Putamen (tissue), 1 donor: ENCODE data around the gene ERGIC1.
"Not testable (repeated sequence)": the region's sequence is repeated elsewhere in the genome, so short reads cannot be mapped to it uniquely, and the experiment has no call there.

ENCODE experiments used
- DNase-seq: peaks from one replicate; pipeline ENCODE4 v3.0.0-alpha.2; 2016; ENCODE audit warnings: low spot score

Gene ERGIC1

GRCh38 chr5:172830275-172830799 is 3.7 kb upstream of the ERGIC1 start:
- no peak for DNase-seq

DNA sequence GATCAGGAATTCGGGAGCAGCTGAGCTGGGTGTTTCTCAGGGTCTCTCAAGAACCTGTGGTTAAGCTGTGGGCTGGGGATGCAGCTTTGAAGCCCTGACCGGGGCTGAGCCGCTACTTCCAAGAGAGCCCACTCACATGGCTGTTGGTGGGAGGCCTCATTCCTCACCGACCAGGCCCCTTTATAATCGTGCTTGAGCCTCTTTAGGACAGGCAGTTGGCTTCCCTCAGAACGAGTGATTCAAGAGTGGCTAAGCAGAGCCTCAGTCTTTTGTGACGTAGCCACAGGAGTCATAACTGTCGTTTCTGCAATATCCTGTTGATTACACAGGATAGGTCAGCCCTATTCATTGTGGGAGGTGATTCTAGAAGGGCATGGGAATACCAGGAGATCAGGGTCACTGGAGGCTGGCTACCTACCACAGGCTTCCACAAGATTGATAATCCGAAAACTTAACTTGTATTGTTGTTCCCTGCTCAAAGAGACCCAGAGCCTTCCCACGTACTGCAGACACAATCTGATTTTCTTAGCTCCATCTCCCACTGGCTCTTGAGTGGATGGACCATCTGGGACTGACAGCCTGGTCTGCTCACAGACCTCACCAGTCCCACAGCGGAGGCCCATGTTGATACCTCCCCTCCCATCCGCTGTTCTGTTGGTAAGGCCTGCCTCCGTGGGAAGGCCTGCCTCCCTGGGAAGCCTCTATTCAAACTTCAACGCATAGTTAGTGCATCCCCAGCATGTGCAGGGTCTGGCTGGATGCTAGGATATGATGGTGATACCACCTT is 3.0 kb upstream of the ERGIC1 start:
- no peak for DNase-seq

DNA sequence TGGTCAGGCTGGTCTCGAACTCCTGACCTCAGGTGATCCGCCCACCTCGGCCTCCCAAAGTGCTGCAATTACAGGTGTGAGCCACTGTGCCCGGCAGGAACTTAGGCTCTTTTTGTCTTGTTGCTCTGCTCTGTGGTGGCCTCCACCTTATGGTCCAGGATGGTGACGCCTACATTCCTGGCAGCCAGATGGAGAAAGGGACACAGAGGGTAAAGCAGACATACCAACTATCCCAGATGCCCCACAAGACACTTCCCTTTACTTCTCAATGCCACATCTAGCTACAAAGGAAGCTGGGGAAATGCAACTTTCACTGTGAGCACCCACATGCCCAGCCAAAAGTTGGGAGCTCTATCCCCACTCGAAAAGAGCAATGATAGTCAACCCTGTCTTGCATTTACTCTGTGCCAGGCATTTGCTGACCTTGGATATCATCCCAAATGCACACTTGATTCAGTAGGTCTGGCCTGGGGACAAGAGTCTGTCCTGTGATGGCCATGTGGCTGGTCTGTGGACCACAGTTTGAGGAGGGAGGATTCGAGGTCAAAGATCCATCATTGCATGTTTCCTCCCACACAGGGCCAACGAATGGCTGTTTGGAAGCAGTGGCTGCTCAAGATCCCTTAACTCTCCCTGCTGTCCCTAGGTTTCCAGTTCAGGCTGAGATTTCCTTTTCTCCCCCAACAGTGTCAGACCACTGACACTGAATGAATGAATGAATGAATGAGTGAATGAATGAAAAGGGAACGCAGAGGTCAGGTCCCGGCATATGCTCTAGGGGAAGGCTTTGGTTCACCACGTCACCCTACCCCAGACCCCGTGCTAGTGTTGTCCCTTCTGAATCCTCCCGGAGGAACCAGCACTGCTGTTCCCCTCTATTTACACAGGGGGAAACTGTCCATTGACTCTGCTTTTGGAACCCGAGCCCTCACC is 1.4 kb upstream of the ERGIC1 start:
- no peak for DNase-seq

DNA sequence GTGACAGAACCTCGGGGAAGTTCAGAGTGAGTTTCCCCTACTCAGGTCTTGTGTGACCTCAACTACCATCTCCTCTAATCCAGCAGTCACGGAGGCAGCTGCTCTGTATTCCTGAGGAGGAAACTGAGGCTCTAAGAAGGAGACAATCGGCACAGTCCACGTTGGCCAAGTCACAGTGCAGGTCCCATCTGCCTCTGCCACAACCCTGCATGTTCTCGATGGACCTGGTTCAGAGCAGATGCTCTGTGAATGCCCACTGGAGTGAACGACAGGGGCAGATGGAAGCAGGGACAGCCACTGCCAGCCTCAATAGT is 722 bp upstream of the ERGIC1 start:
- no peak for DNase-seq

DNA sequence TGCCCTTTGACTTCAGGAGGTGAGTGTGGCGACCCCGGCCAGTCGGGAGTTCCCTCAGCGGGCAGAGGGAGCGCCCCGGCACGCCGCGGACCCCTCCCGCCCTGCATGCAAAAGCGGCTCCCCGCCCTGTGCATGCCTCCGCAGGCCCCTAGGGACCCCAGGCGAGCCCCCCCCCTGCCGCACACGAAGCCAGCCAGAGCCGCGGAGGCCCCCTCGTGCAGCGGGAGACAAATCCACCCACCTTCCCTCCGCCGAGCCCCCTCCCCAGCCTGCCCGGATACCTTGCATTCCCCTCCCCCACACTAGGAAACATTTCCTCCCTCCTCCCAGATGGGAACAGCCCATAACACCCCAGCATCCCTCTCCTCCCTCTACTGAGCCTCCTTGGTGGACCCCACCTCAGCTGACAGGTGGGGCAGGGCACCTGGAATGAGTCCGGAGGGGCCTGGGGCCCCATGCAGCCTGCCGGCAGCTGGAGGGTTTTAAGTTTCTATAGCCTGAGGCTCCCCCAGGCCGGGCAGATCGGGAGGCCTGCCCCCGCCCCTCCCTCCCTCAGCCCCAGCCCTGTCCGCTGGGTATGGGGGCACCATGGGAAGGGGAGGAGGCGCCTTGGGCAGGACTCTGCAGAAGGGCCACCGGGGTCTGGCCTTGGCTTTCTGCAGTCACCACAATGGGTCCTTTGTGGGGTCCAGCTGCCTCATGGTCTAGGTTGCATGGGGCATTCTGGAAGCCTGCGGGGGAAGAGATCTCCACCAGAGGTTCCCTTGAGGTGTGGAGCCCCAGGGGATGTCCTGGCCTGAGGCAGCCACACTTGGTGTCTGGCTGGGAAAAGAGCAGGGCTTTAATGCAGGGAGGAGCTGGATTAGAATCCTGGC is 601 bp downstream of the ERGIC1 start:
- DNase-seq: no peak

DNA sequence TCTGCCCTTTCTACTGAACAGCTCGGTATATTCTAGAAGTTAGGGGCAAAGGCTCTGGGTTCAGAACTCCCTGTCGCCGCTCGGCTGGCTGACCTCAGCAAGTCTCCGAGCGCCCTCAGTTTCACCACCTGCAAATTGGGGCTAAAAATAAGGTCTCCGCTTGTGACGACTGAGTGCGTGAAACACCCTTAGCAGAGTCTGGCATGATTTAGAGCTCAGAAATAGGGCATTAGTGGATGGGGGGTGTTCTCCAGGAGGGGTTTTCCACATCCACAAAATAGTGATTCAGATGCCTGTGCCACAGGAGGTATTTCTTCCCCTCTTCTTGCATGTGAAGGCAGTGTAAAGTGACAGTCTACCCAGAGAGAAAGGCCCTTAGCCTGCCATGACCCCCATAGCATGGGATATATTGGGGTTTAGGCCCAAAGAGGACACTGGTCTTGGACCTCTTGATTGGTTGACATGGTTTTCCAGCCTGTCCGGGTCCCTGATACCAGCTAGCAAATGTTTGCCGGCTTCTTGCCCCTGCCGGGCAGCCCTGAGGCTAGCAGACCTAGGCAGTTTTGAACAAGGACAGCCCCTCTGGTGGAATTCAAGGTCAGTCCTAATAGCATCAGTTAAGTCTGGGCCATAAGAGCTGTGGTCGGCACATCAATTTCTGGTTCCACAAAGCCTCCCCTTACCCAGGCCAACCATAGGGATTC is 1.4 kb downstream of the ERGIC1 start:
- no peak for DNase-seq

DNA sequence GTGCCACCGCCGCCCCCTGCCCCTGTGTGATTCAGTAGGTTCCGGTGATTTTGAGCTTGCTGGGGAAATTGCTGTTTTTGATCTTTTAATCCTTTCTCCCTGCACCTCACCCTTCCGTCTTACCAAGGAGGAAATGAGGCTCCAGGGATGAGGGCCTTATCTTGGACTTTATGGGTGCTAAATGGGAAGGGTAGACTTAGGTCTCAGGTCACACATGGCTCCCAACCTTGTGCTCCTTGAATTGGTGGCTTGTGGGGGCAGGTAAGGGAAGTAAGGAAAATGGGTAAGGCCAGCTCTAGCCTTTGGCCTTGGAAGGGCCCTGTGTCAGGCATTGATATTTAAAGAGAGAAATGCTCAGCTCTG is 1.9 kb downstream of the ERGIC1 start:
- no peak for DNase-seq

GRCh38 chr5:172837640-172838039 is 3.6 kb downstream of the ERGIC1 start:
- DNase-seq: no peak

DNA sequence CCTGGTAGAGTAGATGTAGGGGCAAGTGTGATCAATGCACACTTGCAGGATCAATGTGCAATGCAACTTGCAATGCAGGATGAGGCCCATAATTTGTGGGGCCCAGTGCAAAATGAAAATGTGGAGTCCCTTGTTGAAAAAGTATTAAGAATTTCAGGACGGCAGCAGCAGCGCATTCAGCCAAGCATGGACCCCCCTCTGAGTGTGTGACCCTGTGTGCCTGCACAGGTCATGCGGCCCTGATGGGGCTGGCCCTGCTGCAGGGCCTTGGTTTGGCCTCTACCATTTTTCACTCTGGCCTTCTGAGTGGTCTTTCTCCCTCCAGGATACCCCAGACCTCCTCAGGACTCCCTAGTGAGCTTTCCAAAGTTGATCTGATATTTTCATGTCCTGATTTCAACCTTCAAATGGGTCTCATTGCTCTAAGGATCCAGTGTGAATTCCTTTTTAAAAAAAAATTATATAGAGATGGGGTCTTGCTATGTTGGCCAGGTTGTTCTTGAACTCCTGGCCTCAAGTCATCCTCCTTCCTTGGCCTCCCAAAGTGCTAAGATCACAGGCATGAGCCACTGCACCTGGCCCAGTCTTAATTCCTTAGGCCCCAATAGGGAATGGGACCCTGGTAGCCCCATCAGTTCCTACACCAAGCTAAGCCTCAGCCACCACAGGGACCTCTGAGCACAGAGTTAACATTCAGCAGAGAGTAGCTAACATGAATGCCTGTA is 4.3 kb downstream of the ERGIC1 start:
- DNase-seq: no peak

GRCh38 chr5:172839669-172840431 is 5.8 kb downstream of the ERGIC1 start:
- DNase-seq: no peak

- peak; percentile 34 for DNase-seq
Observed at GRCh38 chr5:172840432-172841154, 6.5 kb downstream of the ERGIC1 start.

- DNase-seq: no peak
Observed at GRCh38 chr5:172841256-172841655, 7.2 kb downstream of the ERGIC1 start.

DNA sequence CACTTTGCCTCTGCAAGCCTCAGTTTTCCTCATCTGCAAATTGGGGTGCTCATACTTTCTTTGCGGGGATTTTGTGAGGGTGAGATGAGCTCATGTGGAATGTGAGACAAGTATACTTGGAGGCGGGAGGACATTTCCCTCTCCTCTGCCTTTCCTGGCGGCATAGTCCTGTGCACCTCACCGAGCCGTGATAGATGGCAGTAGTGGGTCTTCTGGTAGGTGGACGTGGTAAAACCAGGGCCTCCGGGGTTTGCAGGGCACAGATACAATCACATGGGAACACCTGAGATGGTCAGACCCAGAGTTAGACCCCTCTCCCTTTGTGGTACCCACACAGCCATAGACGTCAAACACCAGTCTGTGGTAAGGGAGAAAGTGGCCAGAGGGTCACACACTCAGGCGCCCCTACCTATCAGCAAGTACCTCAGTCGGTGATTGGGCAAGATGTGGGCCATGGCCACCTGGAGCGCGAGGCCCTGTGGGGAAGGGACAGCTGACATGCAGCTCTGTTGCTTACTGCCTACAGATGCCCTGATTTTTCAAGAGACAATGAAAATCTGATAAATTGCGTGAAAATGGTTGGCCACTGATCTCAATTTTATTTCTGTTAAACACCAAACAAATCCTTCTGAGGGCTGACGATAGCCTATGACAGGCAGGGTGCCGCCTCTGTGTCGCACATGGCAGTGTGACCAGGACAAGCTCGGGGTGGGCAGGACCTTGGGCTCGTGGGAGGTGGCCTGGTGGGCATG is 9.9 kb downstream of the ERGIC1 start:
- DNase-seq: no peak

- DNase-seq: no peak
Observed at GRCh38 chr5:172844577-172844838, 10.5 kb downstream of the ERGIC1 start.

- DNase-seq: no peak
Observed at GRCh38 chr5:172845154-172845553, 11.1 kb downstream of the ERGIC1 start.

DNA sequence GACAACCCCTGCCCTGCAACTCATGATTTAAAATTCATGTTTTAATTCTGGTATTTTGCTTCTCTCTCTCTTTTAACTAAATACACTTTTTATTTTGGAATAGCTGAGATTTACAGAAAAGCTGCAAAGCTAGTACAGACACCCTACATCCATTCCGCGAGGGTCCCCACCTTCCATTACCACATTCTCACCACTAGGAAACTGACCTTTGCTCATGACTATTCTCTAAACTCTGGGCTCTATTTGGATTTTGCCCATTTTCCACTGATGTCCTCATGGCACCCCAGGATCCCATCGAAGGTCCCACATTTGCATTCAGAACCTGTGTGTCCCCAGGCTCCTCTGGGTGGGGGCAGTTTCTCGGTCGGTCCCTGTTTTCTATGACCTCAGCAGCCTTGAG is 11.5 kb downstream of the ERGIC1 start:
- no peak for DNase-seq

DNA sequence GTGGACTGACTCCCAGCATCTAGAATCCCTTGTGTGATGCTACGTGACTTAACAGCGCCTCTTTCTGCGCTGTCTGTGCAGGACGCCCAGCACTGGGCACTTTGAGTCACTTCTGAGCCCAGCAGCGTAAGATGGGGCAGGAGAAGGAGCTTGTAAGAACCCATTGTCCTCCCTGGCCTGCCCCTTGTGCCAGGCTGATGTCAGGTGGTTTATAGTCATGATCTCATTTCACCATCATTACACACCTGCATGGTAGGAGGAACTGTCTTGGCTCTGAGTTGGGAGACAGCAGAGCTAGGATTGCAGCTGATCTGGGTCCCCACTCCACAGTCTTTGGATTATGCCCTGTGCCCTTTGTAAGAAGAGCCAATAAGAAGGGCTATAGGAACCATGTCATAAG is 12.2 kb downstream of the ERGIC1 start:
- no peak for DNase-seq

DNA sequence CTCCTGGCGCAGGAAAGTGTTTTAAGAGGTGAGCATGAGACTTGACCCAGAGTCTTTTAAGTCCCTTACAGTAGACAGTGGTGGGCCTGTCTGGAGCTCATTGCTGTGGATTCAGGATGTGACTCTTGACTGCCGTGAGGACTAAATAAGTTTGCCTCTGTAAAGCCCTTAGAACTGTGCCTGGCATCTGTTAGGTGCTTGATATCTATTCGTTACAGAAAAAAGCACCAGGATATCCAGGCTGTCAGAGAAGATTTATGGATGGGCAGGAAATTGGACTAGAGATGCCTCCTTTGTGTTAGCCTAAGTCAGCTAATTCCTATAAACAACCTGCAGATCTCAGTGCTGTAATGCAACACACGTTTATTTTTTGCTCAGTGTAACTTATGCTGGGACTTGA is 12.6 kb downstream of the ERGIC1 start:
- DNase-seq: no peak

GRCh38 chr5:172847584-172847983 is 13.5 kb downstream of the ERGIC1 start:
- not testable (repeated sequence) for DNase-seq
